22Rv1 (cell line): Measurements from ENCODE around the gene NFKBIZ.

Experiments
- ZFX ChIP-seq: fragments of 450-650 bp; IDR thresholded peaks from 2 replicates; pipeline ENCODE4 v1.6.1; 2017; ENCODE audit warnings: antibody characterized with exemption, borderline replicate concordance
- TF ChIP-seq, protein P1 (sequence below): fragments of 450-650 bp; IDR thresholded peaks from 2 replicates; pipeline ENCODE4 v1.5.1; 2017; ENCODE audit warnings: mild to moderate bottlenecking

DNA sequence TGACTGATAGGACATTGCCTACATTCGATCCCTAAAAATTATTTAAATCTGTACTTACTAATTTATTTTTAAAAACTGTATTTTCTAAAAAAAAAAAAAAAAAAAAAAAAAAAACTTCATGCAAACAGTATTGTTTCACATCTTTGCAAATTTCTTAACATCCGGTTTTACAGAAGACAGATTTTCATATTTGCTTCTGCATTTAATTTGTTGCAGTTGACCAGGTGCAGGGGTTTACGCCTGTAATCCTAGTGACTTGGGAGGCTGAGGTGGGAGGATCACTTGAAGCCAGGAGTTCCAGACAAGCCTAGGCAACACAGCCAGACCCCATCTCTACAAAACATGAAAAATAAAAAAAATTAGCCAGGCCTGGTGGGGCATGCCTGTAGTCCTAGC lies 6.4 kb upstream of the NFKBIZ start:
- TF ChIP-seq, protein P1, sequence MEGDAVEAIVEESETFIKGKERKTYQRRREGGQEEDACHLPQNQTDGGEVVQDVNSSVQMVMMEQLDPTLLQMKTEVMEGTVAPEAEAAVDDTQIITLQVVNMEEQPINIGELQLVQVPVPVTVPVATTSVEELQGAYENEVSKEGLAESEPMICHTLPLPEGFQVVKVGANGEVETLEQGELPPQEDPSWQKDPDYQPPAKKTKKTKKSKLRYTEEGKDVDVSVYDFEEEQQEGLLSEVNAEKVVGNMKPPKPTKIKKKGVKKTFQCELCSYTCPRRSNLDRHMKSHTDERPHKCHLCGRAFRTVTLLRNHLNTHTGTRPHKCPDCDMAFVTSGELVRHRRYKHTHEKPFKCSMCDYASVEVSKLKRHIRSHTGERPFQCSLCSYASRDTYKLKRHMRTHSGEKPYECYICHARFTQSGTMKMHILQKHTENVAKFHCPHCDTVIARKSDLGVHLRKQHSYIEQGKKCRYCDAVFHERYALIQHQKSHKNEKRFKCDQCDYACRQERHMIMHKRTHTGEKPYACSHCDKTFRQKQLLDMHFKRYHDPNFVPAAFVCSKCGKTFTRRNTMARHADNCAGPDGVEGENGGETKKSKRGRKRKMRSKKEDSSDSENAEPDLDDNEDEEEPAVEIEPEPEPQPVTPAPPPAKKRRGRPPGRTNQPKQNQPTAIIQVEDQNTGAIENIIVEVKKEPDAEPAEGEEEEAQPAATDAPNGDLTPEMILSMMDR = no peak
- TF ChIP-seq ZFX = no peak
